ENCODE results near the gene KCNQ1.

- TF ChIP-seq, protein P1, sequence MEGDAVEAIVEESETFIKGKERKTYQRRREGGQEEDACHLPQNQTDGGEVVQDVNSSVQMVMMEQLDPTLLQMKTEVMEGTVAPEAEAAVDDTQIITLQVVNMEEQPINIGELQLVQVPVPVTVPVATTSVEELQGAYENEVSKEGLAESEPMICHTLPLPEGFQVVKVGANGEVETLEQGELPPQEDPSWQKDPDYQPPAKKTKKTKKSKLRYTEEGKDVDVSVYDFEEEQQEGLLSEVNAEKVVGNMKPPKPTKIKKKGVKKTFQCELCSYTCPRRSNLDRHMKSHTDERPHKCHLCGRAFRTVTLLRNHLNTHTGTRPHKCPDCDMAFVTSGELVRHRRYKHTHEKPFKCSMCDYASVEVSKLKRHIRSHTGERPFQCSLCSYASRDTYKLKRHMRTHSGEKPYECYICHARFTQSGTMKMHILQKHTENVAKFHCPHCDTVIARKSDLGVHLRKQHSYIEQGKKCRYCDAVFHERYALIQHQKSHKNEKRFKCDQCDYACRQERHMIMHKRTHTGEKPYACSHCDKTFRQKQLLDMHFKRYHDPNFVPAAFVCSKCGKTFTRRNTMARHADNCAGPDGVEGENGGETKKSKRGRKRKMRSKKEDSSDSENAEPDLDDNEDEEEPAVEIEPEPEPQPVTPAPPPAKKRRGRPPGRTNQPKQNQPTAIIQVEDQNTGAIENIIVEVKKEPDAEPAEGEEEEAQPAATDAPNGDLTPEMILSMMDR (conservative IDR thresholded peaks at IDR 0.05; ENCODE audit: low read length): no peak
- TF ChIP-seq EZH2phosphoT487 (IDR thresholded peaks at IDR 0.05; ENCODE audit: borderline replicate concordance): no peak
These were observed 32.5 kb upstream of the KCNQ1 start for GRCh38 chr11:2412323-2412722.

Measured in Loucy (cell line).